PC-3 (cell line): ENCODE data around the gene SAA1. TPM values are rescaled to one million over a fixed set of nuclear protein-coding genes. Genes with fewer than 3 reads are reported as not detected.
"Not testable (repeated sequence)": the region's sequence is repeated elsewhere in the genome, so short reads cannot be mapped to it uniquely, and the experiment has no call there.

Source experiments
- ATAC-seq: fragments of 200-7000 bp; cut with Tn5 transposase; 2 replicates; pipeline ENCODE4 v1.9.1; 2020; ENCODE audit warnings: mild to moderate bottlenecking, moderate library complexity
- BruUV-seq: library from RNA; stranded (reverse); fragments of 400-500 nt; replicated peaks from 2 replicates; lab custom pipeline; 2021; lab: Mats Ljungman, UMichigan
- CTCF ChIA-PET: fragments of 300-600 bp; sonication (Branson Sonifier 250); formaldehyde crosslinking; loops from one replicate; lab custom pipeline; 2022; ENCODE audit warnings: antibody characterized with exemption; lab: Charles Lee
- POLR2A ChIA-PET: fragments of 300-600 bp; sonication (Branson Sonifier 250); formaldehyde crosslinking; loops from one replicate; lab custom pipeline; 2022; ENCODE audit warnings: antibody characterized with exemption; ENCODE audit not compliant: unreplicated experiment; lab: Charles Lee
- DNase-seq: peaks from one replicate; pipeline ENCODE4 v3.0.0-alpha.2; 2015
- H2AFZ ChIP-seq: fragments of 300-600 bp; sonication (generic); 2 replicates; pipeline ENCODE4 v1.6.0; 2016; ENCODE audit warnings: antibody characterized with exemption, low read length
- H3F3A ChIP-seq: fragments of 300-600 bp; sonication (generic); one replicate; pipeline ENCODE4 v1.6.0; 2017; ENCODE audit warnings: antibody characterized with exemption, low read length, control low read depth, mild to moderate bottlenecking; ENCODE audit not compliant: unreplicated experiment
- H3K27ac ChIP-seq: fragments of 300-600 bp; sonication (generic); 2 replicates; pipeline ENCODE4 v1.5.1; 2016; ENCODE audit warnings: mild to moderate bottlenecking, low read length
- H3K27me3 ChIP-seq: fragments of 300-600 bp; sonication (generic); 2 replicates; pipeline ENCODE4 v1.6.1; 2016; ENCODE audit warnings: low read length, mixed read lengths
- H3K36me3 ChIP-seq: fragments of 300-600 bp; sonication (generic); 2 replicates; pipeline ENCODE4 v1.6.1; 2016; ENCODE audit warnings: low read depth, mixed run types, low read length, mixed read lengths
- H3K4me1 ChIP-seq: fragments of 300-600 bp; sonication (generic); 2 replicates; pipeline ENCODE4 v1.5.1; 2016; ENCODE audit warnings: low read length; ENCODE audit not compliant: insufficient read depth
- H3K4me2 ChIP-seq: fragments of 300-600 bp; sonication (generic); 2 replicates; pipeline ENCODE4 v1.6.0; 2016; ENCODE audit warnings: low read length
- H3K4me3 ChIP-seq: fragments of 300-600 bp; sonication (generic); 2 replicates; pipeline ENCODE4 v1.5.1; 2016; ENCODE audit warnings: mild to moderate bottlenecking, low read length, mixed read lengths
- H3K79me2 ChIP-seq: fragments of 300-600 bp; sonication (generic); 2 replicates; pipeline ENCODE4 v1.6.1; 2017; ENCODE audit warnings: low read length, mixed read lengths
- H3K9ac ChIP-seq: fragments of 300-600 bp; sonication (generic); 2 replicates; pipeline ENCODE4 v1.6.0; 2016; ENCODE audit warnings: mild to moderate bottlenecking, low read length
- H3K9me2 ChIP-seq: fragments of 300-600 bp; sonication (generic); replicated peaks from 2 replicates; pipeline ENCODE4 v1.6.1; 2016; ENCODE audit warnings: mixed run types, low read length, mixed read lengths
- H3K9me3 ChIP-seq: fragments of 300-600 bp; sonication (generic); 2 replicates; pipeline ENCODE4 v1.6.1; 2016; ENCODE audit warnings: low read length, mixed read lengths
- H4K20me1 ChIP-seq: fragments of 300-600 bp; sonication (generic); 2 replicates; pipeline ENCODE4 v1.6.1; 2016; ENCODE audit warnings: low read length, mixed read lengths
- EZH2 ChIP-seq: fragments of 300-600 bp; sonication (generic); IDR thresholded peaks from one replicate; pipeline ENCODE4 v1.6.1; 2017; ENCODE audit warnings: antibody characterized with exemption, mild to moderate bottlenecking, low read length; ENCODE audit not compliant: unreplicated experiment
- EZH2phosphoT487 ChIP-seq: fragments of 300-600 bp; sonication (generic); IDR thresholded peaks from 2 replicates; pipeline ENCODE4 v1.6.1; 2018; ENCODE audit warnings: mild to moderate bottlenecking, antibody characterized with exemption, low read length, borderline replicate concordance
- intact Hi-C: fragments of 100-400 bp; cut with micrococcal nuclease; formaldehyde crosslinking; loops from 2 replicates; pipeline ENCODE4 v1.9.0; 2023
- total RNA-seq: library from RNA; depleted of rRNA; stranded (reverse); fragments of >200 nt; gene quantifications from 2 replicates; pipeline ENCODE4 v1.2.3, GENCODE V29; 2014
- TF ChIP-seq, protein P1 (sequence below): fragments of 300-600 bp; sonication (generic); conservative IDR thresholded peaks from 2 replicates; pipeline ENCODE4 v1.5.1; 2017; ENCODE audit warnings: antibody characterized with exemption, low read depth, mild to moderate bottlenecking, low read length

Gene SAA1
- total RNA-seq, 1 experiment from 2014 or later: not detected

- Histone ChIP-seq H3K9me2 (no peaks in the 10 kb centered on the region), H3K9me3 (no peaks in the 10 kb centered on the region), H3K4me1 (no peaks in the 10 kb centered on the region), H2AFZ (no peak overlapping the region), H3K36me3 (no peaks in the 10 kb centered on the region), H3K4me2 (no peak overlapping the region), H3F3A (no peaks in the 10 kb centered on the region), H3K27me3 (peaks cover 13% of the 10 kb centered on the region; the same call in 1 of the 2 replicates), H4K20me1 (no peaks in the 10 kb centered on the region), H3K4me3 (no peak overlapping the region), H3K27ac (no peak overlapping the region), H3K9ac (no peak overlapping the region), H3K79me2 (no peaks in the 10 kb centered on the region)
- no TSS peak for BruUV-seq
- ChIA-PET CTCF (no interaction called here), POLR2A (interaction anchor here (0.6 kb wide), 1 partner anchor 24 kb away, joined by 4 read pairs; no protein-coding TSS in a partner anchor)
- ATAC-seq (no peak), DNase-seq (no peak)
- intact Hi-C loops: no loop called here
- TF ChIP-seq EZH2 (no peak), EZH2phosphoT487 (no peak)
- TF ChIP-seq, protein P1, sequence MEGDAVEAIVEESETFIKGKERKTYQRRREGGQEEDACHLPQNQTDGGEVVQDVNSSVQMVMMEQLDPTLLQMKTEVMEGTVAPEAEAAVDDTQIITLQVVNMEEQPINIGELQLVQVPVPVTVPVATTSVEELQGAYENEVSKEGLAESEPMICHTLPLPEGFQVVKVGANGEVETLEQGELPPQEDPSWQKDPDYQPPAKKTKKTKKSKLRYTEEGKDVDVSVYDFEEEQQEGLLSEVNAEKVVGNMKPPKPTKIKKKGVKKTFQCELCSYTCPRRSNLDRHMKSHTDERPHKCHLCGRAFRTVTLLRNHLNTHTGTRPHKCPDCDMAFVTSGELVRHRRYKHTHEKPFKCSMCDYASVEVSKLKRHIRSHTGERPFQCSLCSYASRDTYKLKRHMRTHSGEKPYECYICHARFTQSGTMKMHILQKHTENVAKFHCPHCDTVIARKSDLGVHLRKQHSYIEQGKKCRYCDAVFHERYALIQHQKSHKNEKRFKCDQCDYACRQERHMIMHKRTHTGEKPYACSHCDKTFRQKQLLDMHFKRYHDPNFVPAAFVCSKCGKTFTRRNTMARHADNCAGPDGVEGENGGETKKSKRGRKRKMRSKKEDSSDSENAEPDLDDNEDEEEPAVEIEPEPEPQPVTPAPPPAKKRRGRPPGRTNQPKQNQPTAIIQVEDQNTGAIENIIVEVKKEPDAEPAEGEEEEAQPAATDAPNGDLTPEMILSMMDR: no peak
Observed at GRCh38 chr11:18264035-18264434, 2.0 kb upstream of the SAA1 start.

- H3K27ac ChIP-seq: no peak overlapping the region
- no peak overlapping the region for H3K4me3 ChIP-seq
- no peaks in the 10 kb centered on the region for H3K36me3 ChIP-seq
- H3K9me3 ChIP-seq: no peaks in the 10 kb centered on the region
- no peak overlapping the region for H3K4me2 ChIP-seq
- no TSS peak for BruUV-seq
- no peak overlapping the region for H2AFZ ChIP-seq
- H3F3A ChIP-seq: no peaks in the 10 kb centered on the region
- intact Hi-C loops: no loop called here
- no peaks in the 10 kb centered on the region for H3K9me2 ChIP-seq
- no peaks in the 10 kb centered on the region for H4K20me1 ChIP-seq
- H3K4me1 ChIP-seq: no peaks in the 10 kb centered on the region
- H3K79me2 ChIP-seq: no peaks in the 10 kb centered on the region
- 0 out of 2 replicates have a peak, but pooled peaks cover 6% of the 10 kb centered on the region for H3K27me3 ChIP-seq
- no peak; the same call in 1 of the 2 replicates for ATAC-seq
- ChIA-PET POLR2A (no interaction called here), CTCF (no interaction called here)
- no peak for TF ChIP-seq EZH2
- TF ChIP-seq, protein P1: no peak
- no peak for TF ChIP-seq EZH2phosphoT487
- H3K9ac ChIP-seq: no peak overlapping the region
- DNase-seq: no peak
Observed at GRCh38 chr11:18264677-18265555, 1.1 kb upstream of the SAA1 start.

DNA sequence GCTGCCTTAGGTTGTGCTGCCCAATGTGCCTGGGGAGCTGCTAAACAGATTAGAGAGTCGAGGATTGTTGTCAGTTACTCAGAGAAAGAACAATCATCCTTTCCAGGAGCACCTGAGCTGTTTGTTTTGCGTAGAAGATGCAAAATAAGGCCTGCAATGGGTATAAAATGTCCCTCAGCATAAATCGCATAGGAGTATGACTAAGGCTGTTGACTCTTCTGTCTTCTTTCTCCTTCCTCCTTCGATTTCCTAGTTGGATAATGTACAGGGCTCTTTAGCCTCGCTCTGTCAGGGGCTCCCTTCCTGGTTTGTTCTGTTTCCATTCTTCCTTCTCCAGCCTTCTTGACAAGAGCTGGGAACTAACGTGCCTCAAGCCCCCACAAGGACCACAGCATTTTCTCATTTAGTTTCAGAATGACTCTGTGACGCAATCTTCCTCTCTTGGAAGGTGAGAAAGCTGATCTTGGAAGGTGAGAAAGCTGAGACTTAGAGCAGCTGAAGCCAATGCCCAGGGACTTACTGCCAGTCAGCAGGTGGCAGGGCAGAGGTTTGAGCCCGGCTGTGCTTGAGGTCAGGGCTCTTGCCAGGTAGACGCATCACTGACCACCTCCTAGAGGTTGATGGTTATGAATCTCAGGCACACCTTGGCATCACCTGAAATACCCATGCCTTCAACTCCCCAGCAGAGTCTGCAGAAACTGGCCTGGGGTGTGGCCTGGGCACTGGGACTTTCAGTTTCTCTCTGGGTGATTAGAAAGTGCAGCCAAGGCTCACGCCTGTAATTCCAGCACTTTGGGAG is 1.5 kb downstream of the SAA1 start:
- CTCF ChIA-PET, BruUV-seq, intact Hi-C loops, H3K9me2 ChIP-seq, H3K79me2 ChIP-seq, H3K27ac ChIP-seq, H3K4me2 ChIP-seq, H3K9me3 ChIP-seq, H2AFZ ChIP-seq, DNase-seq, ATAC-seq, H3K9ac ChIP-seq, H3K36me3 ChIP-seq, H3K4me1 ChIP-seq, H3K4me3 ChIP-seq, POLR2A ChIA-PET, H3K27me3 ChIP-seq, H4K20me1 ChIP-seq, H3F3A ChIP-seq: not testable (repeated sequence)

DNA sequence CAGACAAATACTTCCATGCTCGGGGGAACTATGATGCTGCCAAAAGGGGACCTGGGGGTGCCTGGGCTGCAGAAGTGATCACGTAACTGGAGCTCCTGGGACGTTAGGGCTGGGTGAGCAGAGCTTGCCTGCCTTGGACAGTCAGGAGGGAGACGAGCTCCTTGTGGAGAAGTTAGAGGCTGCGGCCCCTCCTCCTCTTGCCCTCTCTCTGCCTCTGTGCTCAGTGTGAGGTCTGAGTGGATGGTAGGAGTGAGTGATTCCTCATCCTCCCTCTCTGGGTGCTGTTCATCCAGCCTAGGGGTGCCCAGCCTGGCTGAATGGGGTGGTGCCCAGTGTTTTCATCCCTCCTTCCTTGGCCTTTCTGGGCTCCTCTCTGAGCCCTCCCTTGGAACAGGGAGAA is 3.2 kb downstream of the SAA1 start:
- H3K4me2 ChIP-seq, H3K36me3 ChIP-seq, H3K9me2 ChIP-seq, H3K4me1 ChIP-seq, DNase-seq, H3K27ac ChIP-seq, H2AFZ ChIP-seq, H3K9ac ChIP-seq, H3K27me3 ChIP-seq, CTCF ChIA-PET, ATAC-seq, H3K79me2 ChIP-seq, H4K20me1 ChIP-seq, H3F3A ChIP-seq, H3K9me3 ChIP-seq, intact Hi-C loops, H3K4me3 ChIP-seq, BruUV-seq, POLR2A ChIA-PET: not testable (repeated sequence)
